ENCODE measurements around the gene EIF2B4.

DNA sequence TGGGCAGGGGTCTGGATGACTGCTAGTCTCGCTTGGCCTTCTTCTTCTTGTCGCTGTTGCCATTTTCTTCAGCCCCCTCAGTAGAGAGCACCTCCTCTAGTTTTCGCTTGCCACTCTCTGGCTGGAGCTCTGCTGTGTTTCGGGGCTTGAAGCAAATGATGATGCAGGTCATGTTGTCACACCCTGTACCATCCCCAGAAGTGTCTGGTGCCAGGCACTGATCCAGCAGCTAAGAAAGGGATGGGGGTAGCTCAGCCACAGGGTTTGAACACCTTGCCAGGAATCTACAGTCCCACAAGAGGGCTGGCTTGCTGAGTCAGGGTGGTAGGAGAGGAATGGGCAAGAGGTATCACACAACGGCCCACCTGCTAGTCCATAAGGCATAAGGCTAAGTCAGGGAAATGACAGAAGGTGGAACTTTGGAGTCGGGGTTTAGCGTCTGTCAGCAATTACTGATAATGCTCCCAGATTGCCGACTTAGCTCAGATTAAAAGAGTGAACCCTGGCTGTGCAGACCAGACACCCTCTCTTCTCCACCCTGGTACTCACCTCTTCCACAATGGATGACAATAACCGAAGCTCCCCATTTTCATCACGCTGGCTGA is 11.5 kb upstream of the EIF2B4 start:
- TF ChIP-seq, protein P1, sequence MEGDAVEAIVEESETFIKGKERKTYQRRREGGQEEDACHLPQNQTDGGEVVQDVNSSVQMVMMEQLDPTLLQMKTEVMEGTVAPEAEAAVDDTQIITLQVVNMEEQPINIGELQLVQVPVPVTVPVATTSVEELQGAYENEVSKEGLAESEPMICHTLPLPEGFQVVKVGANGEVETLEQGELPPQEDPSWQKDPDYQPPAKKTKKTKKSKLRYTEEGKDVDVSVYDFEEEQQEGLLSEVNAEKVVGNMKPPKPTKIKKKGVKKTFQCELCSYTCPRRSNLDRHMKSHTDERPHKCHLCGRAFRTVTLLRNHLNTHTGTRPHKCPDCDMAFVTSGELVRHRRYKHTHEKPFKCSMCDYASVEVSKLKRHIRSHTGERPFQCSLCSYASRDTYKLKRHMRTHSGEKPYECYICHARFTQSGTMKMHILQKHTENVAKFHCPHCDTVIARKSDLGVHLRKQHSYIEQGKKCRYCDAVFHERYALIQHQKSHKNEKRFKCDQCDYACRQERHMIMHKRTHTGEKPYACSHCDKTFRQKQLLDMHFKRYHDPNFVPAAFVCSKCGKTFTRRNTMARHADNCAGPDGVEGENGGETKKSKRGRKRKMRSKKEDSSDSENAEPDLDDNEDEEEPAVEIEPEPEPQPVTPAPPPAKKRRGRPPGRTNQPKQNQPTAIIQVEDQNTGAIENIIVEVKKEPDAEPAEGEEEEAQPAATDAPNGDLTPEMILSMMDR (IDR thresholded peaks at IDR 0.05; ENCODE audit: insufficient read depth, low read length, poor library complexity, severe bottlenecking): no peak
- no peak for TF ChIP-seq EZH2phosphoT487 (conservative IDR thresholded peaks at IDR 0.05; ENCODE audit: low read length)

Data from SU-DHL-6 (cell line).